Neural progenitor cell (in vitro differentiated cells): ENCODE data around the gene PHF24. TPM values are rescaled to one million over a fixed set of nuclear protein-coding genes. Genes with fewer than 3 reads are reported as not detected.

Experiments
- DNase-seq: peaks from one replicate; pipeline ENCODE4 v3.0.0-alpha.2; 2016; ENCODE audit warnings: low spot score
- H2AFZ ChIP-seq: fragments of 200-600 bp; sonication (generic); replicated peaks from 2 replicates; pipeline ENCODE4 v1.6.1; 2016; ENCODE audit warnings: antibody characterized with exemption
- H3F3A ChIP-seq: fragments of 200-600 bp; sonication (generic); 2 replicates; pipeline ENCODE4 v1.6.1; 2016; ENCODE audit warnings: antibody characterized with exemption, low read depth
- H3K27ac ChIP-seq: fragments of 200-600 bp; sonication (generic); 2 replicates; pipeline ENCODE4 v1.5.1; 2016; ENCODE audit warnings: mild to moderate bottlenecking
- H3K27me3 ChIP-seq: fragments of 200-600 bp; sonication (generic); 2 replicates; pipeline ENCODE4 v1.6.1; 2016; ENCODE audit warnings: mild to moderate bottlenecking, moderate library complexity
- H3K36me3 ChIP-seq: fragments of 200-600 bp; sonication (generic); 2 replicates; pipeline ENCODE4 v1.5.1; 2016
- H3K4me1 ChIP-seq: fragments of 200-600 bp; sonication (generic); 2 replicates; pipeline ENCODE4 v1.6.1; 2016; ENCODE audit warnings: mixed run types
- H3K4me2 ChIP-seq: fragments of 200-600 bp; sonication (generic); 2 replicates; pipeline ENCODE4 v1.6.1; 2016
- H3K4me3 ChIP-seq: fragments of 200-600 bp; sonication (generic); 2 replicates; pipeline ENCODE4 v1.5.1; 2016
- H3K79me2 ChIP-seq: fragments of 200-600 bp; sonication (generic); 2 replicates; pipeline ENCODE4 v1.6.1; 2016; ENCODE audit warnings: low read depth
- H3K9ac ChIP-seq: fragments of 200-600 bp; sonication (generic); 2 replicates; pipeline ENCODE4 v1.6.1; 2016
- H3K9me3 ChIP-seq: fragments of 200-600 bp; sonication (generic); 2 replicates; pipeline ENCODE4 v1.5.1; 2016; ENCODE audit warnings: low read depth
- H4K20me1 ChIP-seq: fragments of 200-600 bp; sonication (generic); 2 replicates; pipeline ENCODE4 v1.6.1; 2016; ENCODE audit warnings: low read depth
- H3K27ac Mint-ChIP-seq: 3 replicates; pipeline ENCODE4 v1.8.0; 2021; ENCODE audit warnings: mixed read lengths
- H3K27me3 Mint-ChIP-seq: 2 replicates; pipeline ENCODE4 v1.8.0; 2022; ENCODE audit warnings: low read depth, mild to moderate bottlenecking, inconsistent platforms, moderate library complexity, mixed read lengths; ENCODE audit not compliant: insufficient read depth
- H3K36me3 Mint-ChIP-seq: 3 replicates; pipeline ENCODE4 v1.8.0; 2021; ENCODE audit warnings: mixed read lengths
- H3K4me1 Mint-ChIP-seq: 3 replicates; pipeline ENCODE4 v1.8.0; 2021; ENCODE audit warnings: mixed read lengths
- H3K4me3 Mint-ChIP-seq: 3 replicates; pipeline ENCODE4 v1.8.0; 2021; ENCODE audit warnings: mild to moderate bottlenecking, moderate library complexity, mixed read lengths
- H3K9me3 Mint-ChIP-seq: 3 replicates; pipeline ENCODE4 v1.8.0; 2020; ENCODE audit warnings: mixed read lengths
- CTCF ChIP-seq: fragments of 200-600 bp; sonication (generic); IDR thresholded peaks from 2 replicates; pipeline ENCODE4 v1.5.1; 2017; ENCODE audit warnings: antibody characterized with exemption, mild to moderate bottlenecking
- EZH2 ChIP-seq: fragments of 200-600 bp; sonication (generic); IDR thresholded peaks from 2 replicates; pipeline ENCODE4 v1.6.1; 2017; ENCODE audit warnings: antibody characterized with exemption, mild to moderate bottlenecking, moderate library complexity
- EZH2phosphoT487 ChIP-seq: fragments of 200-600 bp; sonication (generic); IDR thresholded peaks from 2 replicates; pipeline ENCODE4 v1.6.1; 2017; ENCODE audit warnings: antibody characterized with exemption
- total RNA-seq: library from RNA; depleted of rRNA; stranded (reverse); fragments of >200 nt; gene quantifications from 2 replicates; pipeline ENCODE4 v1.2.3, GENCODE V29; 2015; ENCODE audit warnings: low replicate concordance

The PHF24 gene
- total RNA-seq, 1 donor from 2014 or later, result 1.8 TPM

GRCh38 chr9:35028341-35028740, 70.3 kb downstream of the PHF24 start:
- no peak overlapping the region for H2AFZ ChIP-seq
- no peaks in the 10 kb centered on the region for H3K79me2 ChIP-seq
- no peak overlapping the region for H3K4me2 ChIP-seq
- no peaks in the 10 kb centered on the region for H3F3A ChIP-seq
- no peak overlapping the region for H3K27ac Mint-ChIP-seq
- peaks cover 11% of the 10 kb centered on the region for H3K4me1 ChIP-seq
- no peaks in the 10 kb centered on the region for H3K36me3 ChIP-seq
- H3K4me3 Mint-ChIP-seq, result no peak overlapping the region
- peaks cover 3% of the 10 kb centered on the region for H3K27me3 Mint-ChIP-seq
- H3K4me3 ChIP-seq, result no peak overlapping the region
- peaks cover 2% of the 10 kb centered on the region for H3K36me3 Mint-ChIP-seq
- no peaks in the 10 kb centered on the region for H4K20me1 ChIP-seq
- TF ChIP-seq CTCF (no peak), EZH2 (no peak), EZH2phosphoT487 (no peak)
- H3K27ac ChIP-seq, result no peak overlapping the region
- no peaks in the 10 kb centered on the region for H3K9me3 ChIP-seq
- no peaks in the 10 kb centered on the region for H3K9me3 Mint-ChIP-seq
- no peak for DNase-seq
- H3K9ac ChIP-seq, result no peak overlapping the region
- H3K4me1 Mint-ChIP-seq, result no peaks in the 10 kb centered on the region
- no peaks in the 10 kb centered on the region for H3K27me3 ChIP-seq

GRCh38 chr9:35029241-35029640, 71.2 kb downstream of the PHF24 start:
- no peak overlapping the region for H3K4me3 ChIP-seq
- Mint-ChIP-seq H3K9me3 (no peaks in the 10 kb centered on the region), H3K27ac (no peak overlapping the region), H3K4me1 (no peaks in the 10 kb centered on the region), H3K36me3 (no peaks in the 10 kb centered on the region), H3K27me3 (peaks cover 3% of the 10 kb centered on the region), H3K4me3 (no peak overlapping the region)
- H3K4me1 ChIP-seq, result peaks cover 11% of the 10 kb centered on the region
- no peak overlapping the region for H3K27ac ChIP-seq
- H3K27me3 ChIP-seq, result no peaks in the 10 kb centered on the region
- no peaks in the 10 kb centered on the region for H3F3A ChIP-seq
- no peak overlapping the region for H3K4me2 ChIP-seq
- no peaks in the 10 kb centered on the region for H3K36me3 ChIP-seq
- no peaks in the 10 kb centered on the region for H3K9me3 ChIP-seq
- TF ChIP-seq EZH2, result no peak
- no peak for TF ChIP-seq CTCF
- H3K79me2 ChIP-seq, result no peaks in the 10 kb centered on the region
- H3K9ac ChIP-seq, result no peak overlapping the region
- no peak overlapping the region for H2AFZ ChIP-seq
- DNase-seq, result no peak
- H4K20me1 ChIP-seq, result no peaks in the 10 kb centered on the region

- Histone ChIP-seq H3K27ac (no peak overlapping the region), H3K9me3 (no peaks in the 10 kb centered on the region), H3K4me3 (no peak overlapping the region), H3K79me2 (no peaks in the 10 kb centered on the region), H3K36me3 (no peaks in the 10 kb centered on the region), H3K4me1 (peaks cover 10% of the 10 kb centered on the region), H2AFZ (no peak overlapping the region), H4K20me1 (no peaks in the 10 kb centered on the region), H3K9ac (no peak overlapping the region), H3F3A (no peaks in the 10 kb centered on the region), H3K4me2 (no peak overlapping the region), H3K27me3 (no peaks in the 10 kb centered on the region)
- DNase-seq, result no peak
- Mint-ChIP-seq H3K27ac (no peak overlapping the region), H3K9me3 (no peaks in the 10 kb centered on the region), H3K4me3 (no peak overlapping the region), H3K27me3 (no peaks in the 10 kb centered on the region), H3K4me1 (no peaks in the 10 kb centered on the region), H3K36me3 (no peaks in the 10 kb centered on the region)
- TF ChIP-seq EZH2 (no peak), EZH2phosphoT487 (no peak), CTCF (no peak)
These were observed 71.8 kb downstream of the PHF24 start for GRCh38 chr9:35029852-35030251.

Other genes with a start within 250 kb of the PHF24 start
- not detected in 2 replicates for gene CCL21, start 248.1 kb upstream of the PHF24 start, total RNA-seq
- gene DNAJB5, start 31.5 kb downstream of the PHF24 start, total RNA-seq, result 17.4 and 26.9 TPM in 2 replicates
- gene VCP, start 114.3 kb downstream of the PHF24 start, total RNA-seq, result 238 and 309 TPM in 2 replicates
- 89.4 and 97.1 TPM in 2 replicates for gene FANCG, start 121.7 kb downstream of the PHF24 start, total RNA-seq
- gene PIGO, start 138.3 kb downstream of the PHF24 start, total RNA-seq, result 12.3 and 21.6 TPM in 2 replicates
- gene STOML2, start 144.8 kb downstream of the PHF24 start, total RNA-seq, result 114 and 130 TPM in 2 replicates
- gene ATOSB, start 157.6 kb downstream of the PHF24 start, total RNA-seq, result 8.5 and 19.8 TPM in 2 replicates
- 40.7 and 44.4 TPM in 2 replicates for gene UNC13B, start 203.7 kb downstream of the PHF24 start, total RNA-seq